Measurements from ENCODE around the gene ARHGAP26.

- TF ChIP-seq CTCF (IDR thresholded peaks at IDR 0.05) (no peak), POLR2A (IDR thresholded peaks at IDR 0.05) (no peak)
These were observed 62.1 kb downstream of the ARHGAP26 start for GRCh38 chr5:142832263-142832662.
